ENCODE data around the gene KRT33B.

The KRT33B gene

DNA sequence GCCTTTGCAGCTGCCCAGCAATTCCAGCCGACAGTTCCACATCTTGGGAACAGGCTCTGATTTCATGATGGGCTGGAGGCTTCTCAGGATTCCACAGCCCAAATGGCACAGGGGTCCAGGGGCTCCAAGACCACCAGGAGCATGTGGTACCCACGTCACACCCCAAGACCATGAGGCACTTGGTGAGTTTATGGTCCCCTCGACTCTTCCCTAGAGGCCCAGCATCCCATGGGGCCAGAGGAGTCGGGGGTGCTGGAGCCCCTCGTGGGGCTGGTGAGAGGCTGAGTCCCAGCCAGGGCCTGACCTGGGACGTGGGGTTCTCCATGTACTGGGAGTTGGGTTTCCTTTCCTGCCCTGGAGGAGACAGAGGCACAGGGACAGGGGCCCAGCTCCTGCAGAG lies 44.0 kb downstream of the KRT33B start:
- DNase-seq = no peak

DNA sequence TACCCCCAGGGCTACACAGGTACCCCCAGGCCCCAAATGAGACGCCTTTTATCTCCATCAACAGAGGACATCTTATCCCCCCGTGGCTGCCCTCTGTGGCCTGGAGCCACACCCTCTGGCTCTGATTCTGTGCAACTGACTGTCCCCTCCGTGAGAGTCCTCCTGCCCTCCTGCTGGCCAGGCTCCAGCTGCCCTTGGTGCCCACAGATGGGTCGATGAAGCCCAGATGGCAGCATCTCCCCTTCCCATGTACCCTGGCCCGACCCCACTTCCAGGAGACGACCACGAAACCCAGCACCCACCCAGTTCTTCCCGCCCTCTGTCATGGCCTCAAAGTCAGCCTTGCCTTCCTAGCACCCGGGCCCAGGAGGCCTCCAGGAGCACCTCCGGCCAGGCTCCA lies 44.5 kb downstream of the KRT33B start:
- DNase-seq = no peak

DNA sequence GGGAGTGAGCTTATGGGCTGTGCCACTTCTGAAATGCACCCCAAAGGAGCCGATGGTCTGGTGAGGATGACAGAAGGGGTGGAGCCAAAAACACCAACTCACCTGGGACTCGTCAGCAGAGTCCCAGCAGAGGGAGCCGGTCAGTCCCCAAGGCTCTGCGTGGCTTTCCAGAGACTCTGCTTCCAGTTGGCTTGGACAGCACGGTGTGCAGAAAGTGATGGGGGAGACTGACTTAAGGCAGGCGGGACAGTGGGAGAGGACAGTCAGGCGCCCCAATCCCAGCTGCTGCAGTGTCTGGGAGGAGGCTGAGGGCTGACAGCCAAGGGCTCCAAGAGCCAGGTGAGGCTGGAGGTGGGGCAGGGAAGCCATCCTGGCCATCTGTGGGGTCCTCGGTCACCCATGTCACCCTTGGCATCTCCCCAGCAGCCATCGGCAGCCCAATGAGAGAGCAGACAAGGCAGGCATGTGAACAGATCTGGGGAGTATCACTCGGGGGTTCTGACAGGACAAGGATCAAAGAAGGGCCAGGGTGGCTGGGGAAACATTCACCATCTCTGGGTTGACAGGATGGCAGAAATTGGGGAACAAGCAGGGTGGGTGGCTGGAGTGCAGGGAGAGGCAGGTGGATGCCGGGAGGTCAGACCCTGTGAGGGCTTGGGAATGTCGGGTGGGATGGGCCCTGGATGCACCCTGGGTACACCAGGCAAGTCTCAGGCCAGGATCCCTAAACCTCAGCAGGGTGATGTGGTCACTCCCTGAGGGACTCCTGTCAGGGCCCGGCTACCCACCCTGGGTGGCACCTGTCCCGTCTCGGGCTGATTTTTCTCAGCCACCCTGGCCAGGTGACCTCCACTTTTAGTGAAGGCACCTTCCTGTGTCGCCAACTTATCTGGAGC lies 45.2 kb downstream of the KRT33B start:
- DNase-seq = no peak

DNA sequence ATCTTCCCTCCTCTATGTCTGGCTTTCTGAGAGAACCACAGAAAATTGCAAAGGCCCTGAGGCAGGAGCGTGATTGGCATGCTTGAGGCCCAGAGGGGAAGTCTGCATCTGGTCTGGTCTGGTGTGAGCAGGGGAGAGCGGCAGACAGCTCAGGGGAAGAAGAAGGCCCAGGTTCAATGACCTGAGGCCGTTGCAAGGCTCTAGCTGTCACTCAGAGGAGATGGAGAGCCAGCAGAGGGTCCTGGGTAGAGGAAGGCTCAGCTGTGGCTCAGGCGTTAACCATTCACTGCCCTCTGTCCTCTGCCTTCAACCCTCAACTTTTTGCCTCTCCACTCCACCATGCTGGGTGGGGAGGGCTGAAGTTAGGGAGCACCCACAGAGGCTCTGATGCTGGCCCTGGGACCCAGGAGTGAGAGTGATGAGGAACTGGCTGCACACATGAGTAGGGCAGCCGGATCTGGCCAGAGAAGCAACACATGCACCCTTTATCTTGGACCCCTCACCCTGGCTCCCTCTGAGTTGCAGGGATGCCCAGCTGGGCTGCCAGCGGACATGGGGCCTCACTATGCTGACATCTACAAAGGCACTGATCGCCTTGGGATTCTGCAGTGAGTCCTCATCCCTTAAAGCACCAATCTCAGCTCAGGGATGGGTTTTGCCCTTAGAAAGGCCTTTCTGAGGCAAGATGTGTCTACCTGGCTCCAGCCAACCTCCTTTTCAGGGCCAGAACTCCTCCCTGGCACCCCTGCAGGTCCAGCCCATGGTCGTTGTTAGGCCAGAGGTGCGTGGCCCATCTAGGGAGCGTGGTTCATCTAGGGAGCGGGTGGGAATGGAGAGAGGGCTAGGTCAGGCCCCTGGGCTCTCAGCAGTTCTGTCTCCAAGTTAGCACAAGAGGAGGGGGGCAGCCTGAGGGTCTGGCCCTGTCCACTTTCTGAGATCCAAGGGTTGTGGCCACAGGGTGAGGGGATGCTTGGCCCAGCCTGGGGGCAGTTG lies 46.4 kb downstream of the KRT33B start:
- no peak for DNase-seq

DNA sequence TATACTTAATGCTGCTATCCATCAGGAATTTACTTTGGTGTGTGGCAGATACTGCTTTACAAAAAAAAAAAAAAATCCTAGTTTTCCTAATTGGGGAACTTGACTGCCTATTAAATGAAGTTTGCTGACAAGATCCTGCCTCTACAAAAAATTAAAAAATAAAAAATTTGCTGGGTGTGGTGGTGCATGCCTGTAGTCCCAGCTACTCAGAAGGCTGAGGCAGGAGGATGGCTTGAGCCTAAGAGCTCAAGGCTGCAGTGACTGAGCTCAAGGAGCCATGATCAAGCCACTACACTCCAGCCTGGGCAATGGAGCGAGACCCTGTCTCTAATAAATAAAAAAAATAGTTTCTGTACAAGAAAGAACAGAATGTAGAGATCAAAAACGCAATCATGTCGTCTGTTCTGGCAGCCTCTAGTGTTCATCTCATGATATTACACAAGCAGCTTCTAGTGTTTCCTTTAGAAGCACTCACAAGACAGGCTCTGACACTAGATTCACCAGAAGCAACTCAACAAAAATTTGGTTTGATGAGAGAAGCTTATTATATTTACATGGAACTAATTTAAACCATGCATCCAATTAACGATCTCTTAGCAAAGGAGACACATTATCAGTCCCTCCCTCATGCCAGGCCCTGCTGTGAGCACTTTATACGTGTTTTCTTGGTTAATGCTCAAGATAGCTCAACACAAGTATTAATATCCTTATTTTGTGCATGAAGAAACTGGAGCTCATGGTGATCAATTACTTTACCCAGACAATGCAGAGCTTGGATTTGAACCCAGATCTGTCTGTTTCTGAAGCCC lies 47.3 kb downstream of the KRT33B start:
- no peak for DNase-seq

DNA sequence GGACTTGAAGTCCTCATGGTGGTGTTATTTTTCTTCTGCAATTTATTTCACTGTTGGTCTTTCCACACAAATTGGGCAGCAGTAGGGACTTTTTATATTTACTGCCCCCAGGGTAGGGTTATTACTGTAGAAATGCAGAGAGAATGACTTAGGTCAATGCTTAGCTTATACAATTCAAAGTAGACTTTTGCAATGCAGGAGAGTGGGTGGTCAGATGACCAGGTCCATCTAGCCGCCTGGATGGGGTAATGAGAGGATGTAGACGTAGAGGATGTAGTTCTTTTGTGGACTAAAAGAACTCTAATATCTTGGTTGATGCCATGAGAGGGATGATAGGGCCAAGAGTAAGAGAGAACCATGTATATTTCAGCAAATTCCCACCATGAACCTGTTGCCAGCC lies 51.4 kb downstream of the KRT33B start:
- DNase-seq = no peak

DNA sequence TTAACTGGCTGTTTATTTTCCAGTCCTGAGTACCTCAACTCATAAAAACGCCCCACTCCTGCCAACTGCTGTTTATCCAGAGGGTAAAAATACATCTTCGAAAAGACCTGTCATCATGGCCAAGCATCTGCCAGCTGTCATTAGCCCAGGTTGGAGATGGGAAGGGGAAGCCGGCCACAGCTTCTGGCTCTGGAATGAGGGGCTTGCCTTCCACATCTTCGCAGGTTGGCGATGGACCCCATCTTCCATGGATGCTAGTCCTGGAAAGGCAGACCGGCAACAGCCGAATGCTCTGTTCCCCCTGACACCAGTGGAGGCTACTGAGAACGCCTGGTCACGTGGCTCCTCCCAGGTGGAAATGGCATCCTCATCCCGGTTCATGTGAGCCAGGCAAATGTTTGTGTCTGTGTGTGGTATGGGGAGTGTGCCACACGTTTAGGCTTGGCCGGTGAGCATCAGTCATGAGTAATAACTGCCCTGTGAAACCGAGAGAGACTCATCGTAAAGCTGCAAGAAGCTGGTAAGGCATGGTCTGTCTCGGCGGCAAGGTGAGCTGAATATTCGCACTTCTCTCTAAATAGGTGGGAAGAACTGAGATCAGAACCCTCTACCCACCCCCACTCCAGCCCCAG lies 53.7 kb downstream of the KRT33B start:
- DNase-seq = no peak

DNA sequence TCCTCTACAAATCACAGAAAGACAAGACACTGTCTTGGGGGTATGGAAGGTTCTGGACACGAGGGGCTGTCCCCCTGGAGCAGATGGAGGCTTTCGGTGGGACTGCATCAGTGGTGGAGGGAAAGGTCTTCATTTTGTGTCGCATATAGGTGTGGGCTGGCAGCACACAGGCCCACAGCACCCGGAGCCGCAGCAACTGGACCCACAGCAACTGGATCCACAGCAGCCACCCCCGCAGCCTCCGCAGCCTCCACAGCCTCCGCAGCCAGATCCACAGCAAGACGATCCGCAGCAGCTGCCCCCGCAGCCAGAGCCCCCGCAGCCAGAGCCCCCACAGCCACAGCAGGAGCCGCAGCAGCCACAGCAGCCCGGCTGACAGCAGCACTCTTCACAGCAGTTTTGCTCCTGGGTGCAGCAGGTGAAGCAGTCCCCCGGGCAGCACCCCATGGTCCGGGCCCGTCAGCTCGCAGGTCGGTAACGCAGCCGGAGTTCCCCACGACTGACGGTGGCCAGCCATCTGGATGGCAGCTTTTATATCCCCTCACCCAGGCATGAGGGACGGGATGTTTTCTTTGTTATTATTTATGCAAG lies 54.3 kb downstream of the KRT33B start, which contains the start of gene KRTAP17-1:
TSS of gene KRTAP17-1 (minus strand) at position 507 of the 591 bp plus-strand sequence. CDS start at position 447, 60 bp downstream.
- DNase-seq = no peak
